SK-N-SH treated with all-trans-retinoic acid at 6 μM for 48 hours (cell line): ENCODE results near the gene TYW5.

Experiments used
- CREB5 ChIP-seq: fragments of 250-450 bp; sonication (Bioruptor Pico); IDR thresholded peaks from 2 replicates; pipeline ENCODE4 v1.5.1; 2020; ENCODE audit warnings: low read depth, mild to moderate bottlenecking, moderate library complexity
- CSDC2 ChIP-seq: fragments of 250-450 bp; sonication (Bioruptor Pico); IDR thresholded peaks from 2 replicates; pipeline ENCODE4 v1.5.0; 2020; ENCODE audit warnings: mild to moderate bottlenecking, moderate library complexity
- CSRNP3 ChIP-seq: fragments of 250-450 bp; sonication (Bioruptor Pico); IDR thresholded peaks from 2 replicates; pipeline ENCODE4 v1.5.1; 2021; ENCODE audit warnings: mild to moderate bottlenecking, moderate library complexity
- ISL1 ChIP-seq: fragments of 250-450 bp; sonication (Bioruptor Pico); IDR thresholded peaks from 2 replicates; pipeline ENCODE4 v2.1.2; 2022; ENCODE audit warnings: mild to moderate bottlenecking, moderate library complexity
- PATZ1 ChIP-seq: fragments of 250-450 bp; sonication (Bioruptor Pico); IDR thresholded peaks from 2 replicates; pipeline ENCODE4 v1.8.0; 2020; ENCODE audit warnings: mild to moderate bottlenecking, moderate library complexity, borderline replicate concordance
- RARB ChIP-seq: fragments of 250-450 bp; sonication (Bioruptor Pico); IDR thresholded peaks from 2 replicates; pipeline ENCODE4 v1.8.0; 2021; ENCODE audit warnings: mild to moderate bottlenecking, moderate library complexity
- SNAI2 ChIP-seq: fragments of 250-450 bp; sonication (Bioruptor Pico); IDR thresholded peaks from 2 replicates; pipeline ENCODE4 v1.5.0; 2020; ENCODE audit warnings: mild to moderate bottlenecking, moderate library complexity
- TCF4 ChIP-seq: fragments of 250-450 bp; sonication (Bioruptor Pico); IDR thresholded peaks from 2 replicates; pipeline ENCODE4 v1.8.0; 2021; ENCODE audit warnings: mild to moderate bottlenecking, moderate library complexity, borderline replicate concordance
- TSHZ2 ChIP-seq: fragments of 250-450 bp; sonication (Bioruptor Pico); IDR thresholded peaks from 2 replicates; pipeline ENCODE4 v1.5.0; 2020; ENCODE audit warnings: mild to moderate bottlenecking, moderate library complexity
- ZC3H10 ChIP-seq: fragments of 250-450 bp; sonication (Bioruptor Pico); IDR thresholded peaks from 2 replicates; pipeline ENCODE4 v1.5.1; 2021; ENCODE audit warnings: mild to moderate bottlenecking, moderate library complexity
- ZFP3 ChIP-seq: fragments of 250-450 bp; sonication (Bioruptor Pico); IDR thresholded peaks from 2 replicates; pipeline ENCODE4 v1.5.0; 2020; ENCODE audit warnings: mild to moderate bottlenecking, moderate library complexity
- ZNF565 ChIP-seq: fragments of 450-650 bp; formaldehyde crosslinking; conservative IDR thresholded peaks from 2 replicates; pipeline ENCODE4 v1.5.0; 2020; ENCODE audit warnings: low read depth, mild to moderate bottlenecking, moderate library complexity

- no peak for TF ChIP-seq ZC3H10
- no peak for TF ChIP-seq CSDC2 (CRISPR knock-in tag)
- TF ChIP-seq CSRNP3 (CRISPR knock-in tag): no peak
- no peak for TF ChIP-seq TCF4 (CRISPR knock-in tag)
- TF ChIP-seq PATZ1: no peak
- TF ChIP-seq ISL1 (CRISPR knock-in tag): no peak
- no peak for TF ChIP-seq ZFP3
- TF ChIP-seq TSHZ2: no peak
- TF ChIP-seq RARB (CRISPR knock-in tag): no peak
- TF ChIP-seq ZNF565 (CRISPR knock-in tag): no peak
- TF ChIP-seq CREB5 (CRISPR knock-in tag): no peak
- TF ChIP-seq SNAI2 (CRISPR knock-in tag): no peak
Measured at GRCh38 chr2:199911877-199912161, 43.5 kb downstream of the TYW5 start.
